Activated CD8-positive, alpha-beta memory T cell treated with anti-CD3 and anti-CD28 coated beads, Interleukin-2, amount 50 U/mL, for 1 hour (primary cell): ENCODE data around the gene MACROD1.

Experiments
- DNase-seq: peaks from one replicate; pipeline ENCODE4 v3.0.0-alpha.2; 2020; ENCODE audit errors: extremely low read depth

MACROD1 gene

DNA sequence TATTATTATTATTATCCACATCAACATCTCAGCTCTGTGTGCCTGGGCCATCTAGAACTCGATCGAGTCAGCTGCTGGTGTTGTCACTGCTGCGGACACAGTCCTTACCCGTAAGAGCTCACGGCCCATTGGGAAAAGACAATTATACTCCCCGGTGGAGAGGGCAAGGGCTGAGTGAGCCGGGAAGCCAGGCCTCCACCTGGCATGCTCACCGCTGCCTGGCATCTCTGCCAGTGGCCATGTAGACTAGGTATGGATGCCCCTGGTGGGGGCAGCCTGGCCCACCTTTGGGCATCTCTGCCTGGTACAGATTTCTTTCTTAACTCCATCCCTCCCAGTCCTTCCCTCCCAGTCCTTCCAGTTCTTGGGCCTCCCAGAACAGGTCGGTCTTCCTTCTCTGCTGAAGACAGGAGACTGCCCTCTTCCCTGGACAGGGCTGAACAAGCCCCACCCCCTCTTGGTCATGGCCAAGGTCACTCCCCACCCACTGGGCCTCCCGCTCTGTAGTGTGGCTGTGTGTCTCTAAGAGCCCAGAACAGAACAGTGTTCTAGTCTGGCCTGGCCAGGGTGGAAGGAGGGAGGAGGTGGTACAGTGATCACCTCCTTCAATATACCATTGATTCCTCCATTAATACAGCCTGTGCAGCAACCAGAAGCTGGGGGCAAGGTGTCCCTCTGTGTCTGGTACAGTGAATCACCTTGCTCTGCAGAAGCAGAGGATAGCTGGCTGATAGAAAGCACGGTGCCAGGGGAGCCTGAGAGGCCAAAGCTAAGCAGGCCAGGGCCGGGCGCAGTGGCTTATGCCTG is 72.5 kb downstream of the MACROD1 start:
- DNase-seq: no peak

DNA sequence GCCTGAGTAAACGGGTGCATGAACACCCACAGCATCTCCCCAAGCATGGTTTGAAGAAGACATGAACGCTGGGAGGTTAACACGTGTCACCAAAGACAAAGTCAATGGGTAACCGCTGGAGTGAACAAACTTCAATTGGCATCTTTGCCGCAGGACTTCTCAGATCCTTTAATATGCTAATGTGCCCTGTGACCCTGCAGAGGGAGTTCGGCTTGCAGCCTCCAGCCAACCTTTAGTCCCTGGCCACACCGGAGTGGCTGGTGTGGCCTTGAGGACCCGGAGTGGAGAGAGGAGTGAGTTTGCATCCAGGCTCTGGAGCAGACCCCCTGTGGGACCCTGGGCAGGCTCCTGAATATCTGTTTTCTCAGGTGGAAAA is 73.2 kb downstream of the MACROD1 start:
- DNase-seq: no peak

DNA sequence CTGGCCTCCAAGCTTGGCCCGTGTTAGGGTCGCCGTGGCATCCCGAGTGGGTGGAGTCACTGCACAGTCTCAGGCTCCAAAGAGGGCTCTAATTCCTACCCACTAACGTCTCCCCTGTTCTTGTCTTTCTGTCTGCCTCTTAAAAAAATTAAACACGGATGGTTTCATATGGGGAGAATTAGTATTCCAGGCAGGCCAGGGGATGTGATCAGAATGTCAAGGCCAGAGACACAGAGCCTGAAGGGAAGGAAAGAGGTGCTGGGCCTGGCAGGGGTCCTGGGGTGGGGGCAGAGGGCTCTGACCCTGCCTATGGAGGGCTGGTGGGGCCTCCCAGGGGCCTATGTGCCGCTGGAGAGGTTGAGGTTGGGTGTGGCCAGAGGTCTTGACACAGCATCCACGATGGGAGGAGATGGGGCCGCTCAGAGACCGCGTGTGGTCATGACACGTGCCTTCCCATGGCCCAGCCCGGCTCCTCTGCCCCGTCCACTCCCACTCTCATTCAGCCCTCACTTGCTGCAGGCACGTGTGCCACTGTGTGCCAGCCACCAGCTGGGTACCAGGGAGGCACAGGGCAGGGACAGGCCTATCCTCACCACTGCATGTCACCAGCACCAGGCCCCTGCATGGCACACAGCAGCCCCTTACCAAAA is 73.7 kb downstream of the MACROD1 start:
- DNase-seq: no peak

DNA sequence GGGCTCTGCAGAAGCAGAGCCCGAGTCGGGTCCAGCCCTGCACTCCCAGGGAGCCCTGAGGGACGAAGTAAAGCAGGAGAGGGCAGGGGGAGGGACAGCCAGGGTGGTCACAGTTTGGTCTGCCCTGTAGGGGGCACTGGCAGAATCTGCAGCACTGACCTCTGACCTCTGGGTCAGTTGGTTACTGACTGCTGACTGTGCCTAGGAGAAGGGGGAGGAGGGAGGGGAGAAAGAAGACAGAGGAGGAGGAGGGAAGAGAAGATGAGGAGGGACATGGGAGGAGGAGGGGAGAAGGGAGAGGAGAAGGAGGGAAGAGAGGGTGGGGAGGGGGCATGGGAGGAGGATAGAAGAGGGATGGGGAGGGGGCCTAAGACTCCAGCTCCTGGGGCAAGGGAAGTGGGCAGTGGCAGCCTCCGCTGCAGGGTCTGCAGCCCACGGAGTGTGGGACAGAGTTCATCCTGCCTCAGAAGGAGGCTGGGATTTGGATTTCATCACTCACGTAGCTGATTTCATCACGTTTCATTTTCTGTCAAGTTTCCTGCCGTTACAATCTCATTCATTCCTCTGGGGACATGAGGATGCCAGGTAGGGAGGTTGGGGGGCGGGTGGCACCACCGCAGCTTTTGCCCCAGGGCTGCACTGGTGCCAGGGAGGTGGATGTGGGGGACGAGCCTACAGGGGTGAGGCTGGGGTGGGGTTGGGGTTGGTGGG is 75.0 kb downstream of the MACROD1 start:
- no peak for DNase-seq

DNA sequence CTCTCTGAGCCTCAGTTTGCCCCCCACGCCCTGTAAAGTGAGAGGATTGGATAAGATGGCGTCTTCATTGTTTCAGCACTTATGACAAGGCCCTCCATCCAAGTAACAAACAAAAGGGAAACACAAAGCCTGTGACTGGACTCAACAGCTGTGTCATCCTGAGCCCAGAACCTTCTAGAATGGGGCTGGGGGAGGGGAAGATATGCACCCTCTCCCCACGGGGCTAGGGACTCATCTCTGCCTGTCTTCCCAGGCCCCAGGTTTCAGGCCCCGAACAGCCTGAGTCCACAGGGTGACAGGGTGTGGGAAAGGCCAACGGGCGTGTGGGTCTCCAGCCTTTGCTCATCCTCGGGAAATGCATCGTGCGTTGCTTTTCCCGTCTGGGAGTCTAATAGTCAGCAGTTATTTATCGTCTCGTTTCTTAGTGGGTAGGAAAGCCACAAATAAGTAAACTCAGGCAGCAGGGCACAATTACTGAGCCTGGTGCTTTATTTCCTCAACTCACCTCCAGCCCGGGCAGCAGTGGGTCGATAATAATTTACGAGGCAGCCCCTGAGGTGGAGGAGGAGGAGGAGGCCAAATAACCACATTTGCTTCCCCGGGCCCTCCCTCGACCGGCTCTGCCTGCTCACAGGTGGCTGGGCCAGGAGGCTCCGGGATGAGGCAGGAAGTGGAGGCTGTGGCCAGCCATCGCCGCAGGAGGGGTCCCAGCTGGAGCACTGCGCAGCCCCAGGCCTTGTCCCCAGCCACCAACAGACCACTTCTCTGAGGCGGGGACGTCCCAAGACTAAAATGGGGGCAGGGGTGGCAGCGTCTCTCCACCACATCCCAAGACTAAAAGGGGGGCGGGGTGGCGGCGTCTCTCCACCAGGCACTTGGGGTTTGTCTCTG is 75.8 kb downstream of the MACROD1 start:
- no peak for DNase-seq

DNA sequence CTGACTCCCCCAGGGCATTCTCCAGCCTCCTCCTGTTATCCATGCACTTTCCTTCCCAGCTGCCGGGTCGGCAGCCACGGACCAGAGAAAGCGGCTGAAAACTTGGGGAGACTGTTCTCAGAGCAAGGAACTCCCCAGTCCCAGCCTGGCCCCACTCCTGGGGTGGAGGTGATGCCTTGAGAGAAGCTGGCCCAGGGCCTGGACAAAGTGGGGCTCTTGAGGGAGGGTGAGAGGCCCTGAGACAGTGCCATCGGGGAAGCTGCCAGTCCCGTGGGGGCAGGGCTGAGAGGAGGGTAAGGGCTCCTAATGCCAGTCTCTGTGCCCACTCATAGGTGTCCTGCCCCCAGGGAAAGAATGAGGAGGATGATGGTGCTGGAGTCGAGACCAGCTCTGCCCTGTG is 76.4 kb downstream of the MACROD1 start:
- DNase-seq: no peak

DNA sequence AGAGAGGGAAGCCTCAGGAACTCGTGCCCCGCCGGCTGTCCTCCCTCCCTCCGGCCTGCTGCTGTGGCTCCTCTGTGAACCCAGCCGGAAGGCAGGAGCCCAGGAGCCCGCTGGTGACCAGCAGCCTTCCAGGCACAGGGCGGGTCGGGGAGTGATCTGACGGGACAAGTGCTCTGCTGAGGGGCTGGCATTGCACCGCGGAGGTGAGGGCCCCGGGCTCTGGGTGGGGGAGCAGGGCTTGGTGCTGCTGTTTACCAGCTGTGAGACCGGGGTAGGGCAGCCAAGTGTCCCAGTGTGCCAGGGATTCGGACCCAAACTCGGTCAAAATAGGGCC is 76.9 kb downstream of the MACROD1 start:
- no peak for DNase-seq

DNA sequence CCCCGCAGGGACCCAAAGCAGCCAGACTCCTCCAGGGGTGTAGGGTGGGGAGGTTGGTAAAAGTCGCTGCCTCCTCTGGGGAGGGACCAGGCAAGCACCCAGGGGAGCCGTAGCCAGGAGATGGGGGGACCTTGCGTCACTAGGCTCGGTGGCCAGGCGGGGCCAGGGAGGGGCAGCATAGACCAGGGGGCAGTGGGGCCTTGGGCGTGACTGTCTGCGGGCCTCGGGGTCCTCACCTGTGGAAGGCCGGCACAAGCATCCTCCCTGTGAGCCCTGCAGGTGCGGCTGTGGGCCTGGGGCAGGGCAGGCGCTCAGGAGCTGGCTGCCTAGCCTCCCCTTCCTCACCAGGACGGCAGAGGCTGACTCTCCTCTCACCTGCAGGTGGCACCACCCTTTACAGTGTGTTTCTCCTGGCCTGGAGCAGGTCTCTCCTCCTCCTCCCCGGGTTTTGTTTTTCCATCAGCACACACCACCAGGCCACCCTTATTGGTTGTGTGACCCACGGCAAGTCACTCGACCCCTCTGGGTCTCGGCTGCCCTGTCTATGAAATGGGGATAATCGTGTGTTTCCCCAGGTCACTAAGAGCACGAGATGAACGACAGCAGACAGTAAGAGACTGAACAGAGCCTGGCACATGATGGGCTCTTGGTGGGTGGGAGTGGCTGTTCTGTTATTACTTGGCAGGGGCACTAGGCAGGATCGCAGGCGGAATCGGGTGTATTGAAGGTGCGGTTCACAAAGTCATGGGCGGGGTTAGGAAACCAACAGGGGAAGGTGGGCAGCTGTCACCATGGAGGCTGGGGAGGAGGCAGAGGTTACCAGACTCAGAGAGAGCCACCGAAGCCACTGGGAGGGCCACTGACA is 77.5 kb downstream of the MACROD1 start:
- no peak for DNase-seq

DNA sequence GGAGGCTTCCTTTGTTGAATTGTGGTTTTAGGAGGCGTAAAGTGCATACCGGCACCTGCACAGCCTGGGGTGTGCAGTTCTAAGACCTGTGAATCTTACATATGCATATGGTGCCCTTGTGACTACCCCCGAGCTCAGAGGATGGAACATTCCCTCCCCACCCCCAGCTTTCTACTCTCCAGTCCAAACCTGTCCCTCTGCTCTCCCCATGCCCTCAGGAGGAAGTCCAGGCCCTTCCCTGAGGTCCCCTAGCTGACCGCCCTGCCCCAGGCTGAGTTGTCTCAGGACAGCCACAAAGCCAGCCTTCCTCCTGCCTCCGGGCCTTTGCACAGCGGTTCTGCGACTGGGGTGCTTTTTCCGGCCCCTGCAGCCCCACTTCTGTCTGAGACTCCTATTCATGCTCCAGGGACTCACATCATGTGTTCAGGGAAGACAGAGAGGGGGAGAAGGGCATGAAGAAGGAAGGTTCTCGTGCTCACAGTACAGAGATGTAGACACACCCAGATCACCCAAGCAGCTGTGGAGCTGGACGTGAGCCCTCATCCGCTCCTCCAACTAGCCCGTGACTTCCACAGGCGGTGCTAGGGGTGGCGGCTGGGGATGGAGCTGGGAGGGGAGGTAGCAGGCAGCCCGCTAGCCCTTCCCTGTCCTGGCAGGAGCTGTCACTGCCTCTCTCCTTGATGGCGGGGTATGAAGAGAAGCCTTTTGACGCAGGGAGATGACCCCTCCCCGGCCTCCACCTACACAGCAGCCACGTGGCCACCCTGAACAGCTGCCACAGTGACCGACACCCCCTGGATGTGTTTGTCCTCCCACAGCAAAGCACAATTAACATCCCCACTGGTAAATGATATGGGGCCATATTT is 79.4 kb downstream of the MACROD1 start:
- DNase-seq: no peak

DNA sequence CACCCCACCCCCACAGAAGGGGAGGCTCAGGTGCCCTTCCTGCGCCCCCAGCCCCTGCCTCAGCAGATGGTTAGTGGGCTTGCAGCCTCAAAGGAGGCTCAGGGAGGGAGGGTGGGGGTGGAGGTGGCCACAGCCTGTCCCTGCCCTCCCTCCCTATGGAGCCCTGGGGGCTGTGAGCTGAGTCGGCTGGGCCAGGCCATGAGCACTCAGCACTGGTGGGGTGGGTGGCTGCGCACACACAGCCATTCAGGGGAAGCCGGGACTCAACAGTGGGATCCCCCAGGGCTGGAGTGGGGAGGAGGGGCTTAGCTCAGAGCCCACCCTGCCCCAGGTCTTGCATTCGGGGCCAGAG is 80.0 kb downstream of the MACROD1 start:
- no peak for DNase-seq

DNA sequence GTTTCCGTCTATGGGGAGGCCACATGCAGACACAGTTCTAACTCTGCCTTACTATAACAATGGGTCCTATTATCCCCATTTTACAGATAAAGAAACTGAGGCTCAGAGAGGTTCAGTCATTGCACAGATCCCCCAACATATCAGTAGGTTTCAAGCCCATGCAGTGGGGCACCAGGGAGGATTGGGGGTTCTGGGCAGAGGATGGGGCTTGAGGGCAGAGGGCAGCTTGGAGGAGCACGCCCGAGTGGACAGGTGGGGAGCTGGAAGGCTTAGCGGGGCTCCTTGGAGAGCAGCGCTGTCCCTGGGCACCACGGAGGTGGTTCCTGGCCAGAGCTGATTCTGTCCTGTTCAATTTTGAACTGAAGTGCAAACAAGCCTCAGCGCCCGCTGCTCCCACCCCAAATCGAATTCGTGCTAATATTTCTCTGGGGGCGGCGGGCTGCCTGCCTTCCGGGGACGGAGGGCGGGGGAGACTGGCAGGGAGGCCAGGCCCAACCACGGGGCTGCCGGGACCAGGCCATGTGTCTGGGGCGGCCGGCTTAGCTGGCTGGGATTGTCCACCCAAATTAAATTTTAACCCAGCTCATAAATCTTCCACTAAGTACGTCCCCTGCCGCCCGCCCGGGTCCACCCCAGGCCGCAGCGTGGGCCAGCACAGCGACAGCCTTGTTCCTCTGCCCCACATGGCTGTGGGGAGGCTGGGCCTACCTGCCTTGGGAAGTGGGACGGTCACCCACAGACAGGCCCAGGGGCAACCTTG is 80.8 kb downstream of the MACROD1 start:
- no peak for DNase-seq

DNA sequence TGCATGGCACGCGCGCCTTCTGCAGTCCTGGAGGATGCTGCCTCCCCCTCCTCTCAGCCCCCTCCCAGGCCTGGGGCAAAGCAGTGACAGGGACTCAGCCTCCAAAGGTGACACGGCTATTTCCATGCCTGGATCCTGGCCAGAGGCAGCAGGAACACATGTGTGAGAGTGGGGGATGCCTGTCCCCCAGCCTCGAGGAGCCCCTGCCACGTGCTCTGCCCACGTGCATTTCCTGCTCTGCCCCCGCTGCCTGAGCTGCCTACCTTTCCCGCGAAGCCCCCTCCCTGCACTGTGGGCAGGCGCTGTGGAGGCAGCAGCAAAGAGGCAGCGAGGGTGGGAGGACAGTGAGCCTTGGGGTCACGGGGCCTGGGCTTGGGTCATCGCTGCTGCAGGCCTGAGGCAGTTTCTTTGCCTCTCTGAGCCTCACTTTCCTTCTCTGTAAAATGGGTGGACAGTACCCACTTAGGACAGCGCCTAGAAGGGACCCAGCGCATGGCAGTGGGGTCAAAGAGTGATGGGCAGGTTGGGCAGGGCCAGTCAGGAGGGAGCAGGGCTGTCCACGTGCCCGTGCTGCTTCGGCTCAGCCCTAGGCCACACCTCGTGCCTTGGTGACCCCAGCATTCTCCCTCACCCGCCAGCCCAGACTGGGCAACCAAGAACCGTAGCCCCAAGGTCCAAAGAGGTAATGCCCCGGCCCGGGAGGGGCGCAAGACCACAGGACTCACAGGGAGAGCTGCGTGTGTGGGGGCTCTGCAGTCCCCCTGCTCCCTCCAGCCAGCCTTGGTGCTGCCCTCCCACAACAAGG is 81.6 kb downstream of the MACROD1 start:
- no peak for DNase-seq

DNA sequence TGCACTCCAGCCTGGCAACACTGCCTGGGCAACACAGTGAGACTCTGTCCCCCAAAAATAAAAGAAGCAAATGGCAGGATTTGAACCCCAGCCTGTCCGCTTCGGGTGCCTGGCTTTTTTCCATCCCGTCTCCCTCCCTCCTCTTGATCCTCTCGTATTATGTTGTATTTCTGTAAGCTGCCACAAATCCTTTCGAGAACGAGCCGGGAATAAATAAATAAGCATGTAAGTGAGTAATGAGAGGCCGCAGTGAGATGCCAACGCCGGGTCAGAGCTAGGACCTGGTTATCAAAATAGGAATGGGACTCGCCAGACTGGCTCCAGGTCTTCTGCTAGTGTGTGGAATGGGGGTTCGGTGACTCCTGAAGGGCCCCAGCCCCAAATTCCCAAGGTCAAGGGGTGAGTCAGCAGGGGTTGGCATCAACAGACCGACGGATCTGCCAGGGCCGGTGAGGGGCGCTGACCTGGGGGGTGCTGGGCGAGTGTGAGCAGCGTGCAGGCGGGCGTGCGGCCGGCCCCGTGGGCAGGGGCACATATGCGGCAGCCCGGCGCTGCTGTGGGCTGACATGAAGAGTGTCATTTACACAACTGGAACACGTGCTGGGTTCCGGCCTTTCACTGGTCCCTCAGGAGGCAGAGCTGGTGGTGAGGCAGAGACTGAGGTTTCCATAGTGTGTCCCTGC is 82.4 kb downstream of the MACROD1 start:
- no peak for DNase-seq

DNA sequence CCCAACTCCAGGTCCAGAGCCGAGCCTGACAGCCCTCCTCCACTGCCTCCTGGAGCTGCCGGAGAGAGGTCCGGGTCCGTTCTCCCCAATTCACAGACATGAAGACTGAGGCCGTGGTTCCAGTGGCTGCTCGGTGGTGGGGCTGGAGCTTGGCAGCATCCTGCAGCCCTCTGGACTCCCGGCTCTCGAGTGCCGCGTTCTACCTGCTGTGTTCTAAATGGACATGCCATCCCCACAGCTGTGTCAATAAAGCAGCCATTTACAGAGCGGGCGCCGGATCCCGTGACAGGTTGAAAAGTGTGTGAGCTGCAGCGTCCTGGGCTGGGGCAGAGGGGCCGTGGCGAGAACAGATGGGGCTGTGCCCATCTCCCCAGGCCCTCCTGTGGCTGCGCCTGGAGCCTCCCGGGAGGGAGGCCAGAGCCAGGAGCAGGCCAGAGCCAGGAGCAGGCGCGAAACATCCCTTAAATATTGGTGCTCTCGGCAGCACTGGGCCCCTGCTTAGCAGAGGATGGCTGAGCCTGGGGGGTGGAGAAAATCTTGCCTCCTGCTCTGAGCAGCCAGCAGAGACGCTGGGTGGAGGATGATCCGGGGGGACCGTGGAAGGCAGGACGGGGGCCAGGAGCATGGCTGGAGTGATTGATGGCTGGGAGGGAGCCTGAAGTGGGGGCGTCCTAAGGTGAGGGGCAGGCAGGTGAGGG is 84.0 kb downstream of the MACROD1 start:
- no peak for DNase-seq

DNA sequence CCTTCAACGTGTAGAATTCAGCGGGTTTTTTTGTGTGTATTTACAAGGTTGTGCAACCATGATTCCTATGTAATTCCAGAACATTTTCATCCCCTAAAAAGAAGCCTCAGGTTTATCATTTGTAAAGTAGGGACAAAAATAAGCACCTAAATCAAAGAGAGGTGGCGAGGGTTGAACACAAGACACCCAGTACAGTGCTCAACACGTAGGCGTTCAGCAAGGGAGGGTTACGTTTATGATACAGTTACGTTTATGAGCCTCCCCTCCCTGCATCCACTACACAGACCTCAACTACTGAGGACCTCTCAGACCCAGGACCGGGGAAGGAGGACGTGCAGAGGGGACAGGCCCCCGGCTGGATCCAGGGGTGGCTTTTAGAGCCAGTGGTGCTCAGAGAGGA is 85.5 kb downstream of the MACROD1 start:
- no peak for DNase-seq

DNA sequence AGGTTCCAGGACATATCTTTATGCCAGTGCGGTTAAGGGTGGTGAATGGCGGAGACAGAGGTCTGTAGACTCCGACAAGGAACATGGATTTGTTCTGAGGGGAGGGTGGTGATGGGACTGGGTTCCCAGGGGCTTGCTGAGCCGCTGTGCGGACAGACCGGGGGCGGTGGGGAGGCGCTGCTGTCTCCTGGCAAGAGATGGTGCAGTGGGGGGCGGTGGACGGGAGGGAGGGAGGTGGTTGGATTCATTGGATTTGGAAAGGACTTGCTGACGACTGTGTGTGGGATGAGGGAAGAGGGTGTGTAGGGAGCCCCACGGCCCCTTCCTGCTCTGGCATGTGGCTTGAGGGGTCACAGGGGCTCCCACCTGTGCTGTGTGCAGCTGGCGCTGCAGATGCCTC is 87.0 kb downstream of the MACROD1 start:
- DNase-seq: no peak

DNA sequence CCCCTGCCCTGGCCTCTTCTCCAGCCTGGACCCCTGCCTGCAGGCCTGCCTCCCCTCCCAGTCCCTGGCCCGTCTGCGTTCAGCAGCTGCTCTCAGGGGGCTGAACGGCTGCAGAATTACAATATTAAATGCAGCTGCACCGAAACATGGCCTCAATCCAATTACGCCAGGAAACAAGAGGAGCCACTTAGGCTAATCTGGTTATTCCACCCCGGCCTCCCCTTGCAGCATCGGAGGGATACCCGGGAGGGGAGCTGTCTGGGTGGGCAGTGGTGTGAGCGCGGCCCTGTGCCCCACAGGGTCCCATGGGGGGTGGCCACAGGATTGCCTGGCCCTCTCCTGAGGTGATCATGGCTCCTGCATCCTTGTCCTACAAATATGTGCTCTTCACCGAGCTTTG is 87.6 kb downstream of the MACROD1 start:
- no peak for DNase-seq
